H54 (cell line): ENCODE data around the gene EPB41L3.

Source experiments
- DNase-seq: peaks from one replicate; pipeline ENCODE4 v3.0.0; 2011; ENCODE audit warnings: low spot score, mixed read lengths; ENCODE audit not compliant: insufficient read length
- FAIRE-seq: peaks from 3 replicates; lab custom pipeline; 2011; peaks lifted over from hg19 to GRCh38; lab: Jason Lieb, UNC
- POLR2A ChIP-seq: IDR thresholded peaks from 2 replicates; pipeline ENCODE4 v1.6.1; 2011; ENCODE audit warnings: low read depth, mild to moderate bottlenecking, low read length

The EPB41L3 gene

DNA sequence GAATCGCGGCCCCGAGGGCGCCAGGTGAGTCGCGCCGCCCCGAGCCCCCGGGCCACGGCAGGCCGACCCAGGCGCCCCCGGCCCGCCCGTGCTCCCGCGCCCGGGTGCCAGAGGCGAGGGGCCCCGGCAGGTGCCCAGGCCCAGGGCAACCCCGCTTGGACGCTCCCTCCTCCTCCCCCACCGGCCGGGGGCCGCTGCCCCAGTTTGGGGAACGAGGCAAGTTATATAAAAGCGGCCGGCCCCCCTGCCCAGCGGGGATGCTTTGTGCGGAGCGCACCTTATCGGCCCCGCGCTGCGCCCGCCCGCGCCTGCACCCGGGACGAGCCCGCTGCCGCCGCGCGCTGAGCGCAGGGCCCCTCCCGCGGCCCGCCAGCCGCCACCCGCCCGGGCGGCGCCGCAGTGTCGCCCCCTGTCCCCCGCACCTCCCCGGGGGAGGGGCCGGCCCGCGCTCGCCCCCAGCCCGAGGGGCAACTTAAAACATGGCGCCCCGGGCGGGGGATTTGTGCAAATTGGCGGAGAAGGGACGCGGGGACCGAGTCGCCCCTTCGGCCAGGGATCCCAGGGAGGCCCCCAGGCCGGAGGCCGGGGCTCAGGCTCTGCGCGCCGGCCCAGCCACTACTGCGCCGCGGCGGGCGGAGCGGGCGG is 639 bp downstream of the EPB41L3 start:
- no peak for TF ChIP-seq POLR2A
- no peak for FAIRE-seq
- DNase-seq: no peak

GRCh38 chr18:5542515-5543035 is 1.2 kb downstream of the EPB41L3 start:
- TF ChIP-seq POLR2A: no peak
- FAIRE-seq (no peak), DNase-seq (no peak)

DNA sequence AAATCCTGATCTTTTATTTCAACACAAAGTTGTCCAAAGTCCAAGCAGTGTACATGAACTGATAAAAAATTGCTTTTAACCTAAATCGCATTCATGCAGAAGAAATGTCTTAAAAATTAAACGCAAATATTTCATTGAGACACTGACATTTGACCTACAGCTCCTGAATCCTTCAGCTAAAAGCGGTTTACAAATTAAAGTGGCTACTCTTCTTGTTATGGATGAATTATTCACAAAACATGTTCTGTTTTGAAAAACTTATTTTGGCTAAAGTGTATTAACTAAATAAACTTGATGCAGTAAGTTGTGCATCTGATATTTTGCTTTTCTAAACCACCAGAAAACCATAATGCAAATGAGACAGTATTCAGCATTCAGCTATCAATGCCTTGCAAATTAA is 2.2 kb downstream of the EPB41L3 start:
- no peak for FAIRE-seq
- no peak for DNase-seq
- TF ChIP-seq POLR2A: no peak

DNA sequence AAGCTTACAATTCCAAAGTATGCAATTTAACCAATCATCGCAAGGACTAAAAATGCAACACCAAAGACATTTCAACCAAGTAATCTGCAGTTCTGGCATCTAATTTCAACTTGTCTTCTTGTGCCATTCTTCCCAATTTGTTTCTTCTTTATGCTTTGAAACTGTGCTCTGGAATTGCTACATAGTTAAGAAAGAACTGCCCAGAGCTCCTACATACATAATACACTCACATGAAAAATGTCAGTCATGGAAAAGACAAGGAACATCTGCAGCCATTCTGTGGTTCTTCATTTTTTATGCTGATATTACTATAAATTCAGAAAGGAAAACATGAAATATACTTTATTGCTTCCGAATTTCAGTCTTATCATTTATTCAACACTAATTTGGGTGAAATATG is 4.4 kb downstream of the EPB41L3 start:
- TF ChIP-seq POLR2A: no peak
- FAIRE-seq (no peak), DNase-seq (no peak)

- DNase-seq (no peak), FAIRE-seq (no peak)
- no peak for TF ChIP-seq POLR2A
Measured at GRCh38 chr18:5538544-5538943, 5.3 kb downstream of the EPB41L3 start.

- FAIRE-seq (no peak), DNase-seq (no peak)
- no peak for TF ChIP-seq POLR2A
Measured at GRCh38 chr18:5537860-5538259, 5.9 kb downstream of the EPB41L3 start.

GRCh38 chr18:5534845-5535244 is 9.0 kb downstream of the EPB41L3 start:
- TF ChIP-seq POLR2A: no peak
- no peak for DNase-seq
- FAIRE-seq: no peak

GRCh38 chr18:5532066-5532465 is 11.7 kb downstream of the EPB41L3 start:
- FAIRE-seq: no peak
- TF ChIP-seq POLR2A: no peak
- no peak for DNase-seq

DNA sequence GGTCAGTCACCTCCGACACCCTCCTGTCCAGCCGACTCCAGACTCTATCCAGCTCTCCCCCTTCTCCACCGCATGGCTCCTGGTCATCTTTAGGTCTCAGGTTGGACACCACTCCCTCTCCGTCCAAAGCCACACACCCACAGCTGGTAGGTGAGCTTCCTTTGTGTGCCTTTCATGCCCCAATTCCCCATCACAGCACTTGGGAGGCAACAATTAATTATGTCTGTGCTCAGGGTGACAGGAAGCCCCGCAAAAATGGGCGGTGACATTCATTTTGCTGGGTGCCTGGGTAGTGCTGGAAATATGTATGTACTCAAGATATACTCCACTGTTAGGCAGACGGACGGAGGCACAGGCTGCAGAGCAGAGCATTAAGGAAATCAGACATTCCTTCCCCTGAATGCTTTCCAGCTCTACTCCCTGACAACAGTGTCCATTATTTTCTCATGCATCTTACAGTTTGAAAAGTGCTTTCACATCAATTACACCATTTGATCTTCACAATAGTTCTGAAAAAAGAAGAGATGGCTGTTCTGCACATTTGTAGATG is 13.1 kb downstream of the EPB41L3 start:
- FAIRE-seq: no peak
- no peak for TF ChIP-seq POLR2A
- DNase-seq: no peak

- FAIRE-seq (no peak), DNase-seq (no peak)
- TF ChIP-seq POLR2A: no peak
Measured at GRCh38 chr18:5529471-5529870, 14.3 kb downstream of the EPB41L3 start.

DNA sequence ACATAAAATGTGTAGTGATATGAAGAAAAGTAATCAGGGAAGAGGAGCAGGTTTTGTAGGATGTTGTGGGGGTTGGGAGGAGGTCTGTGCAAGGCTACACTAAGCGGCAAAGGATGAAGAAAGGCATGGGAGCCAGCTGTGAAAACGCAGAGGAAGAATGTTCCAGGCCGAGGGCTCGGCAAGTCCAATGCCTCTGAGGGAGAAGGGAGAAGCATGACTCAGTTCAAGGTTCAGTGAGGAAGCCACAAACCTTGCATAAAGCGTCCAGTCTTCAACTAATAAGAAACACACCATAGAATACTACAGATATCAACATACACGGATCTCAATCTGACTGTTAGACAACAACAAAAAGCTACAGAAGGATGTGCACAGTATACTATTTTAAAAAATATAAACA is 16.2 kb downstream of the EPB41L3 start:
- DNase-seq (no peak), FAIRE-seq (no peak)

GRCh38 chr18:5524660-5525059 is 19.1 kb downstream of the EPB41L3 start:
- DNase-seq (no peak), FAIRE-seq (no peak)
- TF ChIP-seq POLR2A: no peak

More for the DNA sequence above, 16.2 kb downstream of the EPB41L3 start:
- no peak for TF ChIP-seq POLR2A

DNA sequence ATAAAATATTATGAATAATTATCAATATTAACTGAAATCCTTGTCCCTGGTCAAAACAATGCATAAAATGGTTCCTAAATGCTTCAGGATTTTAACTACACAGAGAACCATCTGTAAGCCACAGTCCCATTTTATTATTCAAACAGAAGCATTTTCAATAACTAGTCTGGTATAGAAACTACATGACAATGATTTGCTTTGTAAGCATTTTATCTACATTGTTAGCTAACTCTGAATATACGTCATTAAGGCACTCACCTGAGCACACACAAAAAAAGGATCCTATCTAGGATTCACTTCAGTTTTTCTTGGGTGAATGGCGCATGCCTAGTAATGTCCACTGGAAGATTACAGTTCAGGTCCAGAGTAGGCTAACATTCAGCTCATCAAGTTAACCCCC is 22.8 kb downstream of the EPB41L3 start:
- no peak for TF ChIP-seq POLR2A
- FAIRE-seq (no peak), DNase-seq (no peak)

- no peak for TF ChIP-seq POLR2A
- no peak for FAIRE-seq
- no peak for DNase-seq
Measured at GRCh38 chr18:5520464-5520863, 23.3 kb downstream of the EPB41L3 start.
